ENCODE data around the gene MAP7. TPM values are rescaled to one million over a fixed set of nuclear protein-coding genes. Genes with fewer than 3 reads are reported as not detected.
"Not testable (repeated sequence)": the region's sequence is repeated elsewhere in the genome, so short reads cannot be mapped to it uniquely, and the experiment has no call there.

Gene MAP7
- total RNA-seq, 1 experiment from 2014 or later, result 14.8 TPM

DNA sequence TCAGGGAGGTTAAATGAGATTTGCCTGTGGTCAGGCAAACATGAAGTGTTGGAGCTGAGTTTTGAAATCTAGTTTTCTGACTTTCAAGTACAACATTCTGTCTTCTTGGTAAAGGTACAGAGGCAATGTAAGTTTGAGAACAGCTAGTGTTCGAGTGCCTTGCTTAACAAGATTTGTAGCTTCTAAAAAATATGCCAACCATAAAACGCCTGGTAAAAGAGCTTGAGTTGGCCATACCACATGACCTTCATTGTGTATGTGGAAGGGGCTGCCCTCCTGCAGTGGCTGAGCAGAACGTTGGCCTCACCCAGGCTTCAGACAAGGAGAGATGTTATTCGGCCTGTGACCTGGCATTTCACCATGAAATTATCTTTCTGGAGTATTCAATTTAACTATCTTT is 86.5 kb downstream of the MAP7 start:
- in situ Hi-C loops (cut with HindIII; ENCODE audit: low pct_unique_long_range_greater_than_20kb, low sequenced_read_pairs), result no loop called here
- DNase-seq (ENCODE audit: low read depth), result no peak

GRCh38 chr6:136446579-136447187 is 103.5 kb downstream of the MAP7 start:
- in situ Hi-C loops (cut with HindIII; ENCODE audit: low pct_unique_long_range_greater_than_20kb, low sequenced_read_pairs), result no loop called here
- no peak for DNase-seq (ENCODE audit: low read depth)

DNA sequence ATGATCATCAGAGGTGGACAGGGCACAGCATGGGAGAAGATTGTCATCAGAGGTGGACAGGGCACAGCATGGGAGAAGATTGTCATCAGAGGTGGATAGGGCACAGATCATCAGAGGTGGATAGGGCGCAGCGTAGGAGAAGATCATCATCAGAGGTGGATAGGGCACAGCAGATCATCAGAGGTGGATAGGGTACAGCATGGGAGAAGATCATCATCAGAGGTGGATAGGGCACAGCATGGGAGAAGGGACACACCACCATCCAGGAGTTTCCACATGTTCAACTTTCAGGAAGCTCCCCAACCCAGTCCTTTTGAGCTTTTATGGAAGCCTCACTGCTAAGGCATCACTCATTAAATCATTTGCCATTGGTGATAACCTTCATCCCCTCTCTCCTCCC is 104.1 kb downstream of the MAP7 start:
- in situ Hi-C loops (cut with HindIII; ENCODE audit: low pct_unique_long_range_greater_than_20kb, low sequenced_read_pairs), result no loop called here

DNA sequence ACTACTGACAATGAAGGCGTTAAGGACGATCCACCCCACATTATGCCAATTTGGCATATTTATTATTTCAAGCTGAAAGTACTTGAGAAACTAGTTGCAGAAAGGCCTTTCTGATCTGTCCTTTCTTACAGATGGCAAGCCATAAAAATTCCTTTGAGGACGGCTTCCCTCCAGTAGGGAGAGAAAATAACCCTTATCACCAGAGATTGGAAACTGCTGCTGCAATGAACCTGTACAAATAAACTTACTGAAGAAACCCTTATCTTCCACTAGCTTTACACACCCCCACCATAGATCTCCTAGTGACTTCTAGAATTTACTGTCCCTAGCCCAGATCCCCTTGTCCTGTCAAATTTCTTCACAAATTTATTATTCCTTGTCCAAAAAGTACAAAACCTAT is 105.2 kb downstream of the MAP7 start:
- no peak for DNase-seq (ENCODE audit: low read depth)
- in situ Hi-C loops (cut with HindIII; ENCODE audit: low pct_unique_long_range_greater_than_20kb, low sequenced_read_pairs), result no loop called here

More for the DNA sequence above, 104.1 kb downstream of the MAP7 start:
- no peak for DNase-seq (ENCODE audit: low read depth)

GRCh38 chr6:136440203-136440602 is 110.0 kb downstream of the MAP7 start:
- in situ Hi-C loops (cut with HindIII; ENCODE audit: low pct_unique_long_range_greater_than_20kb, low sequenced_read_pairs), result no loop called here
- DNase-seq (ENCODE audit: low read depth), result no peak

- peak; percentile 82 for DNase-seq (ENCODE audit: low read depth)
- in situ Hi-C loops (cut with HindIII; ENCODE audit: low pct_unique_long_range_greater_than_20kb, low sequenced_read_pairs), result no loop called here
Measured at GRCh38 chr6:136439514-136440190, 110.6 kb downstream of the MAP7 start.

DNA sequence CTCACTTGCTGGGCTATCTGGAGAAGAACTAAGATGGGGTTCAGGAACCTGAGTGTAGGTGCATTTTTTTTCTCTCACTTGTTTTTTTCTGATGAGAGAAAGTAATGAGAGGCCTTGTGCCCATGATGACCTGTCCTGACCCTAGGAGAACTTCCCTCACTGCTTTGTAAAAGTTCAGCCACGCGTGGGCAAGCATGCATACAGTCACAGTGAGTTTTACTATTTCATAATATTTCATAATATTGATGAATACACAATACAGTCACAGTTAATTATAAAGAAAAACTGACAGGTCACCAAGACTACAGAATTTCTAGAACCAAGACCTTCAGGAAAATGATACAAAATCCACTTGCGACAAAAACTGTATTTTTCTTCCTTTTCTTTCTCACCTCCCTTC is 111.8 kb downstream of the MAP7 start:
- no peak for DNase-seq (ENCODE audit: low read depth)
- in situ Hi-C loops (cut with HindIII; ENCODE audit: low pct_unique_long_range_greater_than_20kb, low sequenced_read_pairs), result no loop called here

- DNase-seq (ENCODE audit: low read depth), result no peak
- in situ Hi-C loops (cut with HindIII; ENCODE audit: low pct_unique_long_range_greater_than_20kb, low sequenced_read_pairs), result no loop called here
Measured at GRCh38 chr6:136437246-136437645, 113.0 kb downstream of the MAP7 start.

DNA sequence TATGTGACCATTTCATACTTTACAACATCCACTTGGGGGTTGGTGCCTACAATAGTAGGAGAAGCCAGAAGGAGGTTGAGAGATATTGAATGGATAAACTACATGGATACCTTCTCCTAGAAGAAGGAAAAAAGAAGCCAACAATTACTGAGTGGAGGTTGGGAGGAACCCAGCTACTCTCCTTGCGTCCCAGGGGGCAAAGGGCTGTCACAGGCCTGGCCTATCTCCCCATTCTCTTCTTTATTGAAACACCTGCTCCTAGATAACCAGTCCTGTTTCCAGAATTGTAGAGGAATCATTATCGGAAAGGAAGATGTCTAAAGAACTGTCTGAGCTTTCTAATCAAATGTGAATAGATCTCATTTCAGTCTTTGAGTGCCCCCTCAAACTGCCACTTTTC is 115.1 kb downstream of the MAP7 start:
- in situ Hi-C loops (cut with HindIII; ENCODE audit: low pct_unique_long_range_greater_than_20kb, low sequenced_read_pairs), result no loop called here
- DNase-seq (ENCODE audit: low read depth), result no peak

DNA sequence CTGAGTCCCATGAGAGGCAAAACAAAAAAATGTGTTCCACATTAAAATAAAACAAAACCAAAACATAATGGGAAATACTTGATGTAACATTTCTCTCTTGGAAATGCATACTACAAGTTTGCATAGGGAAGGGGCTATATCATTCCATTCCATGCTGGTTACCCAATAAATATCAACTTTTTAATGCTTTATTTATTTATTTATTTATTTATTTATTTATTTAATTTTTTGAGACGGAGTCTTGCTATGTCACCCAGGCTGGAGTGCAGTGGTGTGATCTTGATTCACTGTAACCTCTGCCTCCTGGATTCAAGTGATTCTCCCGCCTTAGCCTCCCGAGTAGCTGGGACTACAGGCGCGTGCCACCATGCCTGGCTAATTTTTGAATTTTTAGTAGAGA is 118.9 kb downstream of the MAP7 start:
- DNase-seq (ENCODE audit: low read depth); in situ Hi-C loops (cut with HindIII; ENCODE audit: low pct_unique_long_range_greater_than_20kb, low sequenced_read_pairs): not testable (repeated sequence)

- no peak for DNase-seq (ENCODE audit: low read depth)
- in situ Hi-C loops (cut with HindIII; ENCODE audit: low pct_unique_long_range_greater_than_20kb, low sequenced_read_pairs), result no loop called here
Measured at GRCh38 chr6:136429264-136430065, 120.8 kb downstream of the MAP7 start.

- in situ Hi-C loops (cut with HindIII; ENCODE audit: low pct_unique_long_range_greater_than_20kb, low sequenced_read_pairs), result no loop called here
- DNase-seq (ENCODE audit: low read depth), result no peak
Measured at GRCh38 chr6:136427378-136427717, 122.9 kb downstream of the MAP7 start.

GRCh38 chr6:136426627-136427377 is 123.4 kb downstream of the MAP7 start:
- no peak for DNase-seq (ENCODE audit: low read depth)
- in situ Hi-C loops (cut with HindIII; ENCODE audit: low pct_unique_long_range_greater_than_20kb, low sequenced_read_pairs), result no loop called here

- no peak for DNase-seq (ENCODE audit: low read depth)
- in situ Hi-C loops (cut with HindIII; ENCODE audit: low pct_unique_long_range_greater_than_20kb, low sequenced_read_pairs), result no loop called here
Measured at GRCh38 chr6:136425793-136426192, 124.4 kb downstream of the MAP7 start.

GRCh38 chr6:136424901-136425300 is 125.3 kb downstream of the MAP7 start:
- in situ Hi-C loops (cut with HindIII; ENCODE audit: low pct_unique_long_range_greater_than_20kb, low sequenced_read_pairs), result no loop called here

GRCh38 chr6:136424450-136424849 is 125.8 kb downstream of the MAP7 start:
- in situ Hi-C loops (cut with HindIII; ENCODE audit: low pct_unique_long_range_greater_than_20kb, low sequenced_read_pairs), result no loop called here
- DNase-seq (ENCODE audit: low read depth), result no peak

More at GRCh38 chr6:136424901-136425300, 125.3 kb downstream of the MAP7 start:
- no peak for DNase-seq (ENCODE audit: low read depth)

- in situ Hi-C loops (cut with HindIII; ENCODE audit: low pct_unique_long_range_greater_than_20kb, low sequenced_read_pairs), result no loop called here
- DNase-seq (ENCODE audit: low read depth), result no peak
Measured at GRCh38 chr6:136421537-136422158, 128.6 kb downstream of the MAP7 start.

DNA sequence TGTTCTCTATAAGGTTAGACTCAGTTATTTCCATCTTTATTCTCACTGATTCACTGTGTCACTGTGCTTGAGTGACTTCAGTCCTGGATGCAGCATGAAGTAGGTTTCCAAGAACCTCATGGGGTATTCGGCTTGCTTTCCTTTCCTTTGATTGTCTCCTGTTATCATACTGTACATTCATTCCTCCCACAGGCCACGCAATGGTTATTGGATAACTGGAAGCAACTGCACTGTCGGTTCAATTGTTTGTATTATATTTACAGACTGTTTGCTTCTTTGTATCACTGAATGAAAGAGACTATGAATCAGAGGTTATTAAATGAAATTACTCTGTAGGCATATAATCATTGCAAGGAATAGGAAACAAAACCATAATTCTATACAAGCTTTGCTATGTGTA is 129.4 kb downstream of the MAP7 start:
- in situ Hi-C loops (cut with HindIII; ENCODE audit: low pct_unique_long_range_greater_than_20kb, low sequenced_read_pairs), result no loop called here
- no peak for DNase-seq (ENCODE audit: low read depth)

Measured in Caki2 (cell line).